ENCODE results near the gene HPS1. TPM values are rescaled to one million over a fixed set of nuclear protein-coding genes. Genes with fewer than 3 reads are reported as not detected.
A peak's percentile ranks its signal among the peaks of the same experiment; 100 is the strongest.

Gene HPS1
- total RNA-seq, 1 experiment from 2014 or later, result 47.4 TPM

- Histone ChIP-seq H3K18ac (ENCODE audit: insufficient read length, low read depth, low read length) (no peak overlapping the region), H4K5ac (ENCODE audit: insufficient read length, low read depth, low read length) (no peak overlapping the region), H3T11ph (ENCODE audit: low read length) (no peak overlapping the region), H3K27me3 (ENCODE audit: insufficient read depth, low read length) (no peaks in the 10 kb centered on the region), H3K4me1 (ENCODE audit: insufficient read depth, low read length) (no peaks in the 10 kb centered on the region), H2BK20ac (ENCODE audit: low read depth, low read length, poor library complexity, severe bottlenecking) (no peak overlapping the region), H4K20me1 (ENCODE audit: control insufficient read depth, insufficient read depth, insufficient read length) (no peaks in the 10 kb centered on the region), H3K79me2 (ENCODE audit: insufficient read depth, low read length) (no peaks in the 10 kb centered on the region), H3K9me3 (ENCODE audit: control insufficient read depth, low read depth, low read length) (no peaks in the 10 kb centered on the region), H2AFZ (ENCODE audit: low read length) (no peak overlapping the region), H2BK120ac (ENCODE audit: low read depth, low read length, poor library complexity, severe bottlenecking) (no peak overlapping the region), H4K91ac (ENCODE audit: insufficient read length, low read depth, low read length) (no peak overlapping the region), H3K4me2 (ENCODE audit: insufficient read depth, insufficient read length, low read length) (no peak overlapping the region), H2BK12ac (ENCODE audit: insufficient read length, low read depth, low read length) (no peak overlapping the region), H3K23ac (ENCODE audit: insufficient read length, low read depth, low read length) (no peak overlapping the region), H3K27ac (ENCODE audit: insufficient read length, low read depth, low read length) (no peak overlapping the region), H2BK5ac (ENCODE audit: insufficient read length, low read length) (no peak overlapping the region), H3K4ac (ENCODE audit: low read depth, low read length) (no peak overlapping the region), H3K23me2 (ENCODE audit: insufficient read length, low read depth, low read length, poor library complexity, severe bottlenecking) (no peaks in the 10 kb centered on the region), H3K14ac (ENCODE audit: insufficient read depth, low read length) (no peak overlapping the region), H3K56ac (ENCODE audit: insufficient read length, low read depth, low read length) (no peak overlapping the region), H3K79me1 (ENCODE audit: insufficient read depth, low read depth, low read length, poor library complexity, severe bottlenecking) (no peaks in the 10 kb centered on the region), H2AK5ac (ENCODE audit: insufficient read length, low read length) (no peak overlapping the region), H2BK15ac (ENCODE audit: low read depth, low read length) (no peak overlapping the region), H4K8ac (replicated peaks; ENCODE audit: insufficient read length, low read depth, low read length) (no peak overlapping the region), H3K9ac (ENCODE audit: extremely low read depth, insufficient read length, low read length) (no peak overlapping the region)
- Mint-ChIP-seq H3K9me3 (no peaks in the 10 kb centered on the region), H3K4me1 (peaks cover 2% of the 10 kb centered on the region in 2 experiments; a peak in 2 of 4 replicates), H3K27me3 (ENCODE audit: low read depth) (no peaks in the 10 kb centered on the region), H3K27ac (peak overlapping the region in 1 of 3 experiments; percentile 53; a peak in 1 of 7 replicates), H3K4me3 (no peak overlapping the region), H3K36me3 (ENCODE audit: insufficient read depth in 1 of 3, low read depth in 3 of 3) (peaks cover 0 to 4% (median 4%) of the 10 kb centered on the region in 3 experiments; a peak in 3 of 7 replicates)
- TF ChIP-seq CTCF (conservative IDR thresholded peaks at IDR 0.05), result no peak
- no peak for DNase-seq
- WGBS (ENCODE audit: extremely low coverage, insufficient read length, low lambda C conversion rate), result no CpG with 5 or more reads among the region's 10 CpGs
These were observed 24.6 kb downstream of the HPS1 start for GRCh38 chr10:98422182-98422581.
